CD8-positive, alpha-beta memory T cell (primary cell): ENCODE results near the gene TMEM101. TPM values are rescaled to one million over a fixed set of nuclear protein-coding genes. Genes with fewer than 3 reads are reported as not detected.
"Not testable (repeated sequence)": the region's sequence is repeated elsewhere in the genome, so short reads cannot be mapped to it uniquely, and the experiment has no call there.

Experiments used
- CTCF ChIA-PET: fragments of 350-600 bp; sonication (Branson Sonifier 250); formaldehyde crosslinking; loops from one replicate; lab custom pipeline; 2021; ENCODE audit warnings: antibody characterized with exemption; lab: Charles Lee
- POLR2A ChIA-PET: fragments of 350-600 bp; sonication (Branson Sonifier 250); formaldehyde crosslinking; loops from one replicate; lab custom pipeline; 2021; ENCODE audit warnings: antibody characterized with exemption; lab: Charles Lee
- DNase-seq, 5 donors: peaks; one replicate each; pipeline versions ENCODE4 v3.0.0 to v3.0.0-alpha.2; 2020 to 2022; ENCODE audit warnings: mixed read lengths in 1 of 5
- H3K27ac ChIP-seq: one replicate; pipeline ENCODE4 v1.7.0; 2013; ENCODE audit warnings: low read depth, mild to moderate bottlenecking, low read length, moderate library complexity
- H3K27me3 ChIP-seq: 2 replicates; pipeline ENCODE4 v1.7.0; 2013; ENCODE audit warnings: low read length, mild to moderate bottlenecking; ENCODE audit not compliant: insufficient read depth, poor library complexity, severe bottlenecking
- H3K36me3 ChIP-seq: 2 replicates; pipeline ENCODE4 v1.7.0; 2013; ENCODE audit warnings: mild to moderate bottlenecking, low read length, moderate library complexity; ENCODE audit not compliant: insufficient read depth
- H3K4me1 ChIP-seq: 2 replicates; pipeline ENCODE4 v1.7.0; 2013; ENCODE audit warnings: mild to moderate bottlenecking, low read length, moderate library complexity; ENCODE audit not compliant: insufficient read depth
- H3K4me3 ChIP-seq: 2 replicates; pipeline ENCODE4 v1.7.0; 2013; ENCODE audit warnings: mild to moderate bottlenecking, low read length
- H3K9me3 ChIP-seq: 2 replicates; pipeline ENCODE4 v1.7.0; 2013; ENCODE audit warnings: mild to moderate bottlenecking, low read length
- H3K27ac Mint-ChIP-seq, 8 donors: one replicate each; pipeline ENCODE4 v1.8.0; 2020 to 2021; ENCODE audit warnings: mixed read lengths in 8 of 8, mild to moderate bottlenecking in 6 of 8, inconsistent platforms in 3 of 8, moderate library complexity in 3 of 8
- H3K27me3 Mint-ChIP-seq, 2 donors: one replicate each; pipeline ENCODE4 v1.8.0; 2020 to 2021; ENCODE audit warnings: mixed read lengths in 2 of 2, mild to moderate bottlenecking in 1 of 2, moderate library complexity in 1 of 2
- H3K36me3 Mint-ChIP-seq, 3 donors: one replicate each; pipeline ENCODE4 v1.8.0; 2020 to 2021; ENCODE audit warnings: mixed read lengths in 3 of 3, inconsistent platforms in 1 of 3, mild to moderate bottlenecking in 1 of 3
- H3K4me1 Mint-ChIP-seq, 3 donors: one replicate each; pipeline ENCODE4 v1.8.0; 2020 to 2021; ENCODE audit warnings: mixed read lengths in 3 of 3, inconsistent platforms in 1 of 3, mild to moderate bottlenecking in 1 of 3
- H3K4me3 Mint-ChIP-seq, 7 donors: one replicate each; pipeline ENCODE4 v1.8.0; 2020 to 2021; ENCODE audit warnings: mixed read lengths in 7 of 7, mild to moderate bottlenecking in 6 of 7, moderate library complexity in 4 of 7, inconsistent platforms in 2 of 7
- H3K9me3 Mint-ChIP-seq, 5 donors: one replicate each; pipeline ENCODE4 v1.8.0; 2020 to 2022; ENCODE audit warnings: mixed read lengths in 5 of 5, mild to moderate bottlenecking in 3 of 5, moderate library complexity in 2 of 5, inconsistent platforms in 1 of 5
- polyA plus RNA-seq: library from polyadenylated mRNA; unstranded; fragments of 300-500 nt; fragmentation: Illumina TruSeq; gene quantifications from one replicate; pipeline ENCODE4 v1.2.3, GENCODE V29; 2021
- total RNA-seq, 2 experiments: library from RNA; stranded (reverse); gene quantifications; one replicate each; pipeline ENCODE4 v1.2.3, GENCODE V29; 2021

The TMEM101 gene
- total and polyA plus RNA-seq, 3 experiments from 2014 or later: 28.8 to 36.0 (median 32.5) TPM

DNA sequence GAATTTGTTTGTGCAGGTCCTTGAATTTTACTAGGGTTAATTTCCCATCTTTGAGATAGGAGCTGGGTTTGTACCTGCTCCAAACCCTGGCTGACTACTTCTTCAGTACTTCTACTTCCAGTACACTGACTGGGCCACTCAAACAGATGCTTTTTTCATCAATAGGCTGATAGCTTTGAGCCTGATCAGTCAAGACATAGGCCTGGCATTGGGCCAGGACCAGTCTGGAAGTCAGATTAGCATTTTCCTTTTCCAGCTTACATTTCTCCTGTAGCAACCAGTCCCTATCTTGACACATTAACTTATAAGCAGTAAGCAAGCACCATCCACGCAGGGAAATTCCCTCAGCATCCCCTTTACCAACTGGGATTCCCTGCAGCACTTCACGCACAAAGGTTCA, 7.5 kb upstream of the TMEM101 start:
- H3K4me3 ChIP-seq: no peak overlapping the region
- no peaks in the 10 kb centered on the region for H3K27me3 Mint-ChIP-seq
- H3K36me3 Mint-ChIP-seq: peaks cover 0 to 9% (median 0%) of the 10 kb centered on the region in 3 donors
- CTCF ChIA-PET: interaction anchor here (1.4 kb wide), 1 partner anchor 93 kb away, joined by 4 read pairs; no protein-coding TSS in a partner anchor
- H3K4me3 Mint-ChIP-seq: no peak overlapping the region
- H3K36me3 ChIP-seq: no peaks in the 10 kb centered on the region
- H3K9me3 ChIP-seq: no peaks in the 10 kb centered on the region
- POLR2A ChIA-PET: no interaction called here
- H3K27ac Mint-ChIP-seq: no peak overlapping the region
- H3K9me3 Mint-ChIP-seq: no peaks in the 10 kb centered on the region
- H3K27ac ChIP-seq: no peak overlapping the region
- no peaks in the 10 kb centered on the region for H3K4me1 ChIP-seq
- H3K27me3 ChIP-seq: no peaks in the 10 kb centered on the region
- H3K4me1 Mint-ChIP-seq: no peaks in the 10 kb centered on the region
- DNase-seq: no peak

DNA sequence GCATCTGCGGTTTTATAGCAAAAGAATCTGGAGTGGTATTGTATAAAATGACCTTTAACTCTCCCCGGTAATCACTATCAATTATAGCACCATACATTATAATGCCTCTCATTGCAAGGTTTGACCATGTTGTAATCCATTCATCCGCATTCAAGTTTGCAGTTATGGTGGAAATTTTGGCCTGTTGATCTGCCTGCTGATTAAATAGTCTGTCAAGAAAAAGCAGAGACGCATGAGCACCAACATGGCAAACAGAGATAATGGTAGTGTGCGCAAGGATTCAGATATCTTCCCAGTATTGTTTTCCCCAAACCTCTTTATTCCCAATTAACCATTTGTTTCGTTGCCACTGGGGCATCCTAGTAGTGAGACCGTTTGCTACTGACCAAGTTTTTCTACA, 6.5 kb upstream of the TMEM101 start:
- H3K9me3 Mint-ChIP-seq, CTCF ChIA-PET, POLR2A ChIA-PET, H3K27ac Mint-ChIP-seq, H3K4me3 Mint-ChIP-seq, H3K36me3 Mint-ChIP-seq, H3K36me3 ChIP-seq, H3K27ac ChIP-seq, H3K4me1 Mint-ChIP-seq, H3K27me3 Mint-ChIP-seq, DNase-seq, H3K9me3 ChIP-seq, H3K4me1 ChIP-seq, H3K27me3 ChIP-seq, H3K4me3 ChIP-seq: not testable (repeated sequence)

DNA sequence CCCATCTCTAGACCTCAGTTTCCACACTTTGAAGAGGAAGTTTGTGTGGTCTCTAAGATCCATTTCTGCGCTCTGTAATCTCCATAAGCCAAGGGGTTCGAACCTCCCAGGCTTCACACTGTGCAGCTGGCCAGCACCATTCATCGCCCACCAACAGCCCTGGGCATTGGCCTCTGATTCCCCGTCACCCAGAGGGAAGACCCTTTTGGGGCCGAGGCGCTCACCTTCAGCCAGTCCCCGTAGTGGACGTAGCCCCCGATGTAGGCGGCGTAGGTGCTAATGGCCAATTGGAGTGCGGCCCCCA, 678 bp downstream of the TMEM101 start:
- H3K9me3 ChIP-seq: no peaks in the 10 kb centered on the region
- peak overlapping the region; percentile 96 for H3K4me3 ChIP-seq
- Mint-ChIP-seq H3K4me1 (peaks cover 6 to 23% (median 16%) of the 10 kb centered on the region in 3 donors), H3K4me3 (peak overlapping the region; percentile 94 to 100 (median 99)), H3K27me3 (no peaks in the 10 kb centered on the region), H3K36me3 (peaks cover 7 to 24% (median 10%) of the 10 kb centered on the region in 3 donors), H3K9me3 (no peaks in the 10 kb centered on the region), H3K27ac (peak overlapping the region in 4 of 8 donors; percentile 97 to 99 (median 98))
- CTCF ChIA-PET: no interaction called here
- no peaks in the 10 kb centered on the region for H3K36me3 ChIP-seq
- DNase-seq: no peak
- H3K27ac ChIP-seq: peak overlapping the region; percentile 76
- H3K4me1 ChIP-seq: peaks cover 13% of the 10 kb centered on the region
- POLR2A ChIA-PET: interaction anchor here (1.1 kb wide), 1 partner anchor 8 kb away, joined by 6 read pairs; no protein-coding TSS in a partner anchor
- no peaks in the 10 kb centered on the region for H3K27me3 ChIP-seq

- Mint-ChIP-seq H3K27me3 (peaks cover 0 to 3% of the 10 kb centered on the region in 2 donors), H3K4me1 (peaks cover 12 to 29% (median 22%) of the 10 kb centered on the region in 3 donors), H3K9me3 (no peaks in the 10 kb centered on the region), H3K36me3 (peaks cover 7 to 24% (median 10%) of the 10 kb centered on the region in 3 donors), H3K27ac (peak overlapping the region in 2 of 8 donors; percentile 8 to 56), H3K4me3 (peak overlapping the region in 6 of 7 donors; percentile 15 to 100 (median 48))
- H3K9me3 ChIP-seq: no peaks in the 10 kb centered on the region
- H3K27ac ChIP-seq: no peak overlapping the region
- peaks cover 23% of the 10 kb centered on the region for H3K4me1 ChIP-seq
- H3K4me3 ChIP-seq: no peak overlapping the region
- DNase-seq: no peak
- ChIA-PET POLR2A (no interaction called here), CTCF (no interaction called here)
- no peaks in the 10 kb centered on the region for H3K27me3 ChIP-seq
- H3K36me3 ChIP-seq: no peaks in the 10 kb centered on the region
Measured at GRCh38 chr17:44012874-44013273, 1.9 kb downstream of the TMEM101 start.

GRCh38 chr17:44012391-44012790, 2.4 kb downstream of the TMEM101 start:
- Mint-ChIP-seq H3K4me1 (peaks cover 14 to 32% (median 25%) of the 10 kb centered on the region in 3 donors), H3K27ac (no peak overlapping the region), H3K9me3 (no peaks in the 10 kb centered on the region), H3K4me3 (peak overlapping the region in 1 of 7 donors; percentile 42), H3K27me3 (peaks cover 0 to 3% of the 10 kb centered on the region in 2 donors), H3K36me3 (peaks cover 7 to 24% (median 10%) of the 10 kb centered on the region in 3 donors)
- H3K27me3 ChIP-seq: no peaks in the 10 kb centered on the region
- H3K9me3 ChIP-seq: no peaks in the 10 kb centered on the region
- no peaks in the 10 kb centered on the region for H3K36me3 ChIP-seq
- POLR2A ChIA-PET: no interaction called here
- no peak overlapping the region for H3K27ac ChIP-seq
- no peak overlapping the region for H3K4me3 ChIP-seq
- no peak for DNase-seq
- CTCF ChIA-PET: no interaction called here
- H3K4me1 ChIP-seq: peaks cover 28% of the 10 kb centered on the region

GRCh38 chr17:44011876-44012275, 2.9 kb downstream of the TMEM101 start:
- Mint-ChIP-seq H3K4me1 (peaks cover 17 to 36% (median 28%) of the 10 kb centered on the region in 3 donors), H3K9me3 (no peaks in the 10 kb centered on the region), H3K4me3 (peak overlapping the region in 2 of 7 donors; percentile 41 to 42), H3K36me3 (peaks cover 7 to 25% (median 10%) of the 10 kb centered on the region in 3 donors), H3K27me3 (peaks cover 0 to 3% of the 10 kb centered on the region in 2 donors), H3K27ac (peak overlapping the region in 1 of 8 donors; percentile 46)
- DNase-seq: no peak
- Histone ChIP-seq H3K27ac (no peak overlapping the region), H3K4me1 (peaks cover 33% of the 10 kb centered on the region), H3K36me3 (no peaks in the 10 kb centered on the region), H3K4me3 (no peak overlapping the region), H3K9me3 (no peaks in the 10 kb centered on the region), H3K27me3 (no peaks in the 10 kb centered on the region)
- POLR2A ChIA-PET: no interaction called here
- CTCF ChIA-PET: no interaction called here

DNA sequence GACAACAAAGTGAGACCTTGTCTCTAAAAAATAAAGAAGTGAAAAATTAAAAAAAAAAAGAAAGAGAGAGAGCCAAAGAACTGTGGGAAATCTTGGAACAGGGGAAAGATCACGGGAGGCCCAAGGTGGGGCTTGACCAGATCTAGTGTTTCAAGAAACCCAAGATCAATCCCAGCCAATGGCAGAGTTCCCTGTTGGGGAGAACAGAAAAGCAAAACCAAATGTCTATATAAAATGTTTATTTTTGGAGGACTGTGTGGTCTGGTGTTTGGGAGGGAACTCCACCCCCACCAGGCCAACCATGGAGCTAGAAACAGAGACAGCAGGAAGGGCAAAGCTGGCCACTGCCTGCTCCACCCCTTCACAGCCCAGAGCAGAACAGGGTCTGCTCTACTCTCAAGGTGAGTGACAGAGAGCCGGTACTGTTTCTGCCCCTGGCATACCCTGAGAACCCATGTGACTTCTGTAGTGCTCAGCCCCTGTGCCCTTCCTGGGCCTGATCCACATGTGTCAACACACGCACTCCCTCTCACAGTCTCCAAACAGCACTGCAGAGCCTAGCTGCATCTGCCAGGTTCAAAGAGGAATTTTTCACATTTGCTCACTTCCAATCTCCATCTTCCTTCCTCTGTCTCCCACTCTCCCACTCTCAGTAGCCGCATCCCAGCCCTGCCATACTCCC, 3.7 kb downstream of the TMEM101 start:
- Histone ChIP-seq H3K27me3 (no peaks in the 10 kb centered on the region), H3K36me3 (no peaks in the 10 kb centered on the region), H3K4me1 (peaks cover 33% of the 10 kb centered on the region), H3K27ac (no peak overlapping the region), H3K9me3 (no peaks in the 10 kb centered on the region), H3K4me3 (no peak overlapping the region)
- Mint-ChIP-seq H3K4me3 (peak overlapping the region in 2 of 7 donors; percentile 37 to 38), H3K27me3 (peaks cover 2 to 3% of the 10 kb centered on the region in 2 donors), H3K9me3 (no peaks in the 10 kb centered on the region), H3K27ac (peak overlapping the region in 3 of 8 donors; percentile 35 to 46 (median 38)), H3K36me3 (peaks cover 7 to 28% (median 10%) of the 10 kb centered on the region in 3 donors), H3K4me1 (peaks cover 23 to 44% (median 34%) of the 10 kb centered on the region in 3 donors)
- no peak for DNase-seq
- CTCF ChIA-PET: interaction anchor here (0.6 to 1.7 kb wide), 3 partner anchors 67 to 214 kb away, joined by 3 to 4 read pairs (median 3); no protein-coding TSS in a partner anchor
- POLR2A ChIA-PET: no interaction called here

GRCh38 chr17:44008205-44008909, 6.4 kb downstream of the TMEM101 start:
- Histone ChIP-seq H3K4me1 (peaks cover 28% of the 10 kb centered on the region), H3K36me3 (no peaks in the 10 kb centered on the region), H3K27ac (no peak overlapping the region), H3K9me3 (no peaks in the 10 kb centered on the region), H3K4me3 (peak overlapping the region; percentile 90), H3K27me3 (no peaks in the 10 kb centered on the region)
- H3K36me3 Mint-ChIP-seq: peaks cover 4 to 23% (median 10%) of the 10 kb centered on the region in 3 donors
- H3K27ac Mint-ChIP-seq: peak overlapping the region in 5 of 8 donors; percentile 42 to 79 (median 79)
- H3K4me1 Mint-ChIP-seq: peaks cover 19 to 37% (median 23%) of the 10 kb centered on the region in 3 donors
- peak overlapping the region; percentile 66 to 92 (median 88) for H3K4me3 Mint-ChIP-seq
- DNase-seq: no peak
- CTCF ChIA-PET: interaction anchor here (0.8 to 1.5 kb wide), 2 partner anchors 58 to 107 kb away, joined by 3 read pairs; no protein-coding TSS in a partner anchor
- H3K27me3 Mint-ChIP-seq: peaks cover 4 to 8% of the 10 kb centered on the region in 2 donors
- no peaks in the 10 kb centered on the region for H3K9me3 Mint-ChIP-seq
- POLR2A ChIA-PET: no interaction called here
